Measurements from ENCODE around the gene DIP2C.
"Not testable (repeated sequence)": the region's sequence is repeated elsewhere in the genome, so short reads cannot be mapped to it uniquely, and the experiment has no call there.

DIP2C gene

GRCh38 chr10:593421-593820 lies 96.0 kb downstream of the DIP2C start:
- no peak for DNase-seq

GRCh38 chr10:593016-593415 lies 96.5 kb downstream of the DIP2C start:
- no peak for DNase-seq

- DNase-seq = no peak
Measured at GRCh38 chr10:591646-592045, 97.8 kb downstream of the DIP2C start.

- DNase-seq = no peak
Measured at GRCh38 chr10:590721-591120, 98.7 kb downstream of the DIP2C start.

DNA sequence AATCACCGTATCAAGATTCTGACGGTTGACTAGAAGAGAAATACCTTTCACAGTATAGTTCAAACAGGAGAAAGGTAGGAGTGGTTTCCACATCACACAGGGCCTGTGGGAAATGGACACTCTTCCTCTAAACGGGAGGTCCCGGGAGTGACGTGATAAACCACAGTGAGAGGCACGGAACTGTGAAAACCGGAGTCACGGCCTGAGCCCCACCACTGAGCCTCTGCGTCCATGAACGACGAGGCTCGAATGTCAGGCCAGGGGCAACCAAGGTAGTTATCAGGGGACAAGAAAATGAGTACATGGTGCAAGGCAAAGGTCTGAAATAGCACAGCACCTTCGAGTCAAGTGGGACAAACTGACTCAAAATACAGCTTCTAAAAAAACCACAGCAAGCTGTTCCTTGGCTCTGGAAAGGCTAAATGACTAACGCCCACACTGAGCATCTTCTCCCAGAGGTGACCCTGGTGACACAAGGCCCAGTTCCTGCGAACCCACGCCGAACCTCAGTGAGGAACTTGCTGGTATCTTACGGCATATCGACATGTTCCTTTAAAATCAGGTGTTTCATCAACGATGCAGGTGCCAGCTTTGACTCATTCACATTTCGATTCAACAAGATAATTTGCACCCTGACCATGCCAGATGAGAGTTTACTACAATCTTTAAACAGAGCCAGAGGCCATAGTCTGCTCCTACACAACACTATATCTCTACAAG lies 99.3 kb downstream of the DIP2C start:
- no peak for DNase-seq

GRCh38 chr10:588246-589165 lies 101.0 kb downstream of the DIP2C start:
- DNase-seq = no peak

- no peak for DNase-seq
Measured at GRCh38 chr10:586716-587115, 102.8 kb downstream of the DIP2C start.

DNA sequence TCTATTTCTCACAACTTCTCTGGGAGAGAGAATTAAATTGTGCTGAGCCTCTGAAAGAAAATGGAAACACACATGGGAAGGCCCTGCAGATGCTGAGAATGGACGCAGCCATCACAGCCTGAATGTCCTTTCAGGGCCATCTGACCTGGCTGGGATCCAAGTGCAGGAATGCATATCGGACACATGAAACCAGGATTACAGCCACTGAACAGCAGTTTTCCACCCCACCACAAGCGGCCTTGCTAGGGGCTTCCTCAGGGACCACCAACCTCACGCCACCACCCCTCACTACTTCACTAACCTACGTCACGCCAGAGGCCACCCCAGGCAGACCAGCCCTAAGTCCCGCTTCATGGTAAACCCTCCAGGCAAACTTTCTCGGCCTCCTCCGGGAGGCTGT lies 103.3 kb downstream of the DIP2C start:
- no peak for DNase-seq

DNA sequence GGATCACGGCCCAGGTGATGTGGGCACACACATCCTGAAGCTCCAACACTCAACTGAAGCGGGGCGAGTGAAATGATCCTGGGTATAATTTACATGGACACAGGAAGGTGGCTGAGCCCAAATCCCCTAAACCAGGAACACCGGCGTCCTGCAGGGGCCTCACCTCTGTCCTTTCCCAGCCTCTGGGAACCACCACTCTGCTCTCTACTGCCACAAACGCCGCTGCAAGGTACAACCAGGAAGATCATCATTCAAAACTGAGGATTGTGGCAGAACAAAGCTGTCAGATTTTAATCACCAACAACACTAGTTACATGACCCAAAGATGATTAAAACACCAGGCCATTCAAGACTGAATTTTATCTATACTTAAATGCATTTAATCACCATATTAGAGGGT lies 104.0 kb downstream of the DIP2C start:
- DNase-seq = no peak

- DNase-seq = not testable (repeated sequence)
Measured at GRCh38 chr10:584497-585290, 104.8 kb downstream of the DIP2C start.

DNA sequence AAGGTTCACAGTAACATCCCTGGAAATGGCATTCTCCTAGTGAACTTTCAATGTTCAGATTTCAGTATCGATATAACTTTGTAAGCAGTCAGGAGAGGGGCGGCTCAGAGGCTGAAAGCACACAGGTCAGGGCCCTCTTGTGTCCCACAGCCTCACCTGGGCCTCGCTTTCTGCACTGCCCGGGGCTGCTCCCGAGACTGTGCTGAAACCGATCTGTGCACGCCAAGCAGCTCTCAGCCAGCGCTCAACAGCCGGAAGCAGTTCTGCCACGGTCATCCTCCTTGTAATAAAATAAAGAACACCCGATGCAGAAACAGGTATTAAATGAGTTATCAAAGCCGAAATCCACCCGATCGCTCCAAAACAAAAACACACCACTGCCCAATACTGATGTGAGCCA lies 106.0 kb downstream of the DIP2C start:
- no peak for DNase-seq

DNA sequence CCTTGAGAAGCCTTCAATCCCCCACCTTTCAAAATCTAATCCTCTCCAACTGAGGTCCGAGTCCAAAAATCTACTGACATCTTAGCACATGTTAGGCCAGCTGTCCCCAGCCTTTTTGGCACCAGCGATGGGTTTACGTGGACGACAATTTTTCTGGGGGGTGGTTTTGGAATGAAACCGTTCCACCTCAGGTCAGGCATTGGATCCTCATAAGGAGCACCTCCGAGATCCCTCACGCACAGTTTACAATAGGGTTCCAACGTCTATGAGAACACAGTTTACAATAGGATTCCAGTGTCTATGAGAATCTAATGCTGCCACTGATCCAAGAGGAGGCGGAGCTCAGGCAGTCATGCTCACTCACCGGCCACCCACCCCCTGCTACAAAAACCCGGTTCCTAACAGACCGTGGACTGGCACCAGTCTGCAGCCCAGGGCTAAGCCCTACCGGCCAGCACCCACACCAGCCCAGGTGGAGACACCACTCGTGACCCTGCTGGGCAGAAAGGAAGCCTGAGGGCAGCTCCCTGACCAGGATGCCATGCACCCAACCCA lies 107.6 kb downstream of the DIP2C start:
- DNase-seq = no peak

DNA sequence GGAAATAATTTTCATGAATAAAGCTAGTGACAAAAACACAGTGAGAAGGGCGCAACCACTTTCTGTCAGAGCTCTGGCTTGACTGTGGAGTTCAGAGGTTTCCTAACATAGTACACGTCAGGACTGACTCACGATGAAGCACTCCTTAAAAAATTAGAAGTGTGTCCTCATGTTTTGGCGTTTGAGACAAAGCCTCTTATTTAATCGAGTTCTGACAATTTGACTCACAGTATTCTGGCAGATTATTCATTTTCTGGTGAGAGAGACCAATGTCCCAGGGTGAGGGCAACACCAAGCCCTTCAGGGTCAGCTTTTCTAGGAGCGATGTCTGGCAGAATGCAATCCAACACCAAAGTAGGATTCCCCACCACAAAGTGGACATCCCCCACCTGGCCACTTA lies 108.7 kb downstream of the DIP2C start:
- DNase-seq = no peak

DNA sequence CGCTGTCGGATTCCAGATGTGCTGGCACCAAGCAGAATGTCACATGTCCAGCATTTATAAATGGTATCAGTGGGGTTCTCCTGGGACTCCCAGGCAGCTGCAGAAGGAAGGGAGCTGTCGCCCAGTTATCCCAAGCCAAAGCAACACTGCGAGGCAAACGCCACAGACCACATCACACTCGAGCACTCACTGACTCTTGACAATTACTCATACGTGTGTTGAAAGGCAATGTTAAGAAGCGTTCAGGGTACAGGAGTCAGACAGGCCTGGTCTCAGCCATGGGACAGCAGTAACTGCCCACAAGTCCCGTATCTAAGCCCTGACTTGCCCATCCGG lies 113.4 kb downstream of the DIP2C start:
- DNase-seq = no peak

GRCh38 chr10:575402-576129 lies 113.9 kb downstream of the DIP2C start:
- DNase-seq = no peak

DNA sequence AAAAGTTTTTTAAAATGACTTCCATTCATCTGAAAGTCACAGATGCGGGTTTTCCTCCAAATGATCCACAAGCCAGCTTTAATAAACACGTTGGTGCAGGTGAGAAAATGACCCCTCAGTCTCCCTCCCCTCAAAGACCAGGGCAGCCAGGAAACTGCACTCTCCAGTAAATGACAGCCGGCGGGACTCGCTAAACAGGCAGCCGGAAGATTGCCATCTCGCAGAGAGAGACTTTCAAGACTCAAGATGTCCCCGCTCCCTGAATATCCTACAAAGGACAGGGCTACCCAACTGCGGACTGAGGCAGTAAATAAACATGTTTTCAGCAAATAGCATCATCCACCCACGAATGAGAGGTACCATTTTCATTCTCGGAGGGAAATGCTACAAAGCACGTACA lies 116.8 kb downstream of the DIP2C start:
- DNase-seq = no peak

DNA sequence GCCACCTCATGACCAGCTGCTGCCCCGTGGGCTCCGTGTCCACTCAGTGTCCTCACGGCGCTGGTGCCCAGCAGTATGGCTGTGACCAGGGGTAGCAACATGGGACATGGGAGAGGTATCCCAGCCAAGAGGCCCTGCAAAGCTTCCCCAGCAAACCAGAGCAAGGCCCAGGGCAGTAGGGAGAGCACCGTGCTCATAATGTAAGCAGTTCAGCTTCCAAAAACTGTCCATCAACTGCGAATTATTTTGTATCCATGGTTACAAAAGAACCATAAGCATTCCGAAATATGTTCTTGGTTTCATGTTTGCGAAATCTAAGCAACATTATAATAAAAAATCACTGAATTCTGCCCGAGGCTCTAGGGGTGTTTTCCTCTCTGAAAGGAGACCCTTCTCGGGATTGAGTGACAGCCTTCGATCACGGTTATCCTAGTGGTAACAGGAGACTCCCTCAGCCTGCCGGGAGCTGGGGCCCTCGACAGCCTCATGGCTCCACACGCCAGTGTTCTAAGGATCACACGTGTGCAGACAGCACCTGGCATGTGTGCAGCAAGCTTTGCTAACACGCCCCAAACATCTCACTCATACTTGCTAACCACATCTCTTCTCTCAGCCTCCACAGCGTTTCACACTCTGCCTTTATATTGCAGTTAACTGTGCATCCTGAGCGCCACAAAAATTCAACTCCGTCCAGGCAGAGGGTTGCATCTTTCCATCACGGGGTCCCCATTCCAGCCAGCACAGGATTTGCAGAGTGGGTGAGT lies 117.6 kb downstream of the DIP2C start:
- DNase-seq = no peak

DNA sequence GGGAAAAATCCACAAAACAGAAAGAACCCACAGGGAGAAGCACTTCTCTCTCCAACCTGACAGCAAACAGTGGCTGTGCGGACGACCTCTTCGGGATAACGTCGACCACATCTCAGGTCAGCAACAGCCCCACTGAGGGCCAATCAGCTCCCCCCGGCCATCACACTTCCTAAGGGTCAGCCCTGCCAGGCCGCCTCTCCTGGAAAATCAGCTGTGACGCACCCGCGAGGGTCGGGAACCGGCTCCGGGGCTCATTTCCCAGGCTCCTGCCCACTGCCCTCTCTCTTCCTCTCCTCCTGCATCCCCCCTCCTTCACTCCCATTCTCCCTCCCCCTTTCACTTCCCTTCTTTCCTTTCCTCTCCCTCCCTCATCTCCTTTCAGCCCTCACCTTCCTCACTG lies 118.3 kb downstream of the DIP2C start:
- DNase-seq = no peak

GRCh38 chr10:570628-571163 lies 118.8 kb downstream of the DIP2C start:
- DNase-seq = no peak

GRCh38 chr10:569961-570627 lies 119.4 kb downstream of the DIP2C start:
- no peak for DNase-seq

GRCh38 chr10:568848-569247 lies 120.6 kb downstream of the DIP2C start:
- no peak for DNase-seq
